ENCODE results near the gene CCPG1. TPM values are rescaled to one million over a fixed set of nuclear protein-coding genes. Genes with fewer than 3 reads are reported as not detected.

CCPG1 gene
- total and polyA plus RNA-seq, 2 experiments from 2014 or later: 147 to 203 TPM

- H4K20me1 ChIP-seq (ENCODE audit: insufficient read depth): no peaks in the 10 kb centered on the region
- H3K9ac ChIP-seq: no peak overlapping the region
- H3K4me3 ChIP-seq: no peak overlapping the region
- H3K9me3 ChIP-seq (ENCODE audit: low read depth): no peaks in the 10 kb centered on the region
- H3K4me2 ChIP-seq (ENCODE audit: unreplicated experiment): no peak overlapping the region
- no peak overlapping the region for H2AFZ ChIP-seq
- peaks cover 72% of the 10 kb centered on the region for H3K79me2 ChIP-seq (ENCODE audit: insufficient read depth)
- no peak overlapping the region for H3K27ac ChIP-seq
- H3F3A ChIP-seq (ENCODE audit: insufficient read depth): peaks cover 3% of the 10 kb centered on the region; the same call in 1 of the 2 replicates
- H3K36me3 ChIP-seq (ENCODE audit: low read depth): no peaks in the 10 kb centered on the region
- no peak for DNase-seq
- TF ChIP-seq EZH2phosphoT487 (IDR thresholded peaks at IDR 0.05; ENCODE audit: insufficient read depth, low read depth) (no peak), EZH2 (IDR thresholded peaks at IDR 0.05; ENCODE audit: insufficient read depth, poor library complexity, severe bottlenecking) (no peak)
- H3K4me1 ChIP-seq (ENCODE audit: insufficient read depth): peaks cover 10% of the 10 kb centered on the region
- H3K27me3 ChIP-seq (replicated peaks; ENCODE audit: insufficient read depth): no peaks in the 10 kb centered on the region
- no peaks in the 10 kb centered on the region for H3K9me2 ChIP-seq (ENCODE audit: insufficient read depth)
- WGBS, 2 experiments (ENCODE audit: low coverage in 1 of 2, low lambda C conversion rate in 2 of 2, missing lambda C conversion rate in 2 of 2): 89 to 90% methylated on average over 5 of the region's 5 CpGs
- in situ Hi-C loops (cut with MboI): no loop called here
These were observed 9.9 kb downstream of the CCPG1 start for GRCh38 chr15:55398243-55398642.

- Histone ChIP-seq H3K27ac (no peak overlapping the region), H3K4me2 (ENCODE audit: unreplicated experiment) (no peak overlapping the region), H4K20me1 (ENCODE audit: insufficient read depth) (no peaks in the 10 kb centered on the region), H3K9me2 (ENCODE audit: insufficient read depth) (no peaks in the 10 kb centered on the region), H3K36me3 (ENCODE audit: low read depth) (no peaks in the 10 kb centered on the region), H3K9ac (no peak overlapping the region), H3K27me3 (replicated peaks; ENCODE audit: insufficient read depth) (no peaks in the 10 kb centered on the region), H3K9me3 (ENCODE audit: low read depth) (no peaks in the 10 kb centered on the region), H3F3A (ENCODE audit: insufficient read depth) (no peaks in the 10 kb centered on the region), H2AFZ (no peak overlapping the region), H3K79me2 (ENCODE audit: insufficient read depth) (peaks cover 40% of the 10 kb centered on the region), H3K4me3 (no peak overlapping the region), H3K4me1 (ENCODE audit: insufficient read depth) (no peaks in the 10 kb centered on the region)
- TF ChIP-seq EZH2phosphoT487 (IDR thresholded peaks at IDR 0.05; ENCODE audit: insufficient read depth, low read depth): no peak
- no peak for TF ChIP-seq EZH2 (IDR thresholded peaks at IDR 0.05; ENCODE audit: insufficient read depth, poor library complexity, severe bottlenecking)
- WGBS, 2 experiments (ENCODE audit: low coverage in 1 of 2, low lambda C conversion rate in 2 of 2, missing lambda C conversion rate in 2 of 2): 91 to 94% methylated on average over 1 of the region's 1 CpG
- no peak for DNase-seq
- in situ Hi-C loops (cut with MboI): no loop called here
These were observed 13.5 kb downstream of the CCPG1 start for GRCh38 chr15:55394694-55395093.

- H3K4me3 ChIP-seq: no peak overlapping the region
- no peaks in the 10 kb centered on the region for H3K9me2 ChIP-seq (ENCODE audit: insufficient read depth)
These were observed 18.9 kb downstream of the CCPG1 start for GRCh38 chr15:55389264-55389607.

GRCh38 chr15:55387027-55387426, 21.1 kb downstream of the CCPG1 start:
- H3K4me1 ChIP-seq (ENCODE audit: insufficient read depth): peaks cover 5% of the 10 kb centered on the region; the same call in 1 of the 2 replicates
- H3K9me3 ChIP-seq (ENCODE audit: low read depth): no peaks in the 10 kb centered on the region
- no peak overlapping the region for H3K4me3 ChIP-seq
- no peaks in the 10 kb centered on the region for H3K27me3 ChIP-seq (replicated peaks; ENCODE audit: insufficient read depth)
- no peak overlapping the region for H2AFZ ChIP-seq
- no peaks in the 10 kb centered on the region for H3F3A ChIP-seq (ENCODE audit: insufficient read depth)
- H3K79me2 ChIP-seq (ENCODE audit: insufficient read depth): no peaks in the 10 kb centered on the region; the same call in 1 of the 2 replicates
- TF ChIP-seq EZH2phosphoT487 (IDR thresholded peaks at IDR 0.05; ENCODE audit: insufficient read depth, low read depth) (no peak), EZH2 (IDR thresholded peaks at IDR 0.05; ENCODE audit: insufficient read depth, poor library complexity, severe bottlenecking) (no peak)
- H4K20me1 ChIP-seq (ENCODE audit: insufficient read depth): no peaks in the 10 kb centered on the region
- no peak overlapping the region for H3K9ac ChIP-seq
- H3K9me2 ChIP-seq (ENCODE audit: insufficient read depth): no peaks in the 10 kb centered on the region
- H3K36me3 ChIP-seq (ENCODE audit: low read depth): peaks cover 14% of the 10 kb centered on the region
- no peak overlapping the region for H3K27ac ChIP-seq
- in situ Hi-C loops (cut with MboI): no loop called here
- no peak for DNase-seq
- H3K4me2 ChIP-seq (ENCODE audit: unreplicated experiment): no peak overlapping the region

More at GRCh38 chr15:55389264-55389607, 18.9 kb downstream of the CCPG1 start:
- Histone ChIP-seq H3K4me1 (ENCODE audit: insufficient read depth) (peaks cover 5% of the 10 kb centered on the region; the same call in 1 of the 2 replicates), H3K27me3 (replicated peaks; ENCODE audit: insufficient read depth) (no peaks in the 10 kb centered on the region), H4K20me1 (ENCODE audit: insufficient read depth) (no peaks in the 10 kb centered on the region), H3K36me3 (ENCODE audit: low read depth) (peaks cover 4% of the 10 kb centered on the region; the same call in 1 of the 2 replicates), H3K9ac (no peak overlapping the region), H3K27ac (no peak overlapping the region), H3K79me2 (ENCODE audit: insufficient read depth) (peaks cover 12% of the 10 kb centered on the region; the same call in 1 of the 2 replicates), H2AFZ (no peak overlapping the region), H3K9me3 (ENCODE audit: low read depth) (no peaks in the 10 kb centered on the region), H3F3A (ENCODE audit: insufficient read depth) (no peaks in the 10 kb centered on the region), H3K4me2 (ENCODE audit: unreplicated experiment) (no peak overlapping the region)
- TF ChIP-seq EZH2phosphoT487 (IDR thresholded peaks at IDR 0.05; ENCODE audit: insufficient read depth, low read depth) (no peak), EZH2 (IDR thresholded peaks at IDR 0.05; ENCODE audit: insufficient read depth, poor library complexity, severe bottlenecking) (no peak)
- in situ Hi-C loops (cut with MboI): no loop called here
- DNase-seq: peak; percentile 38

- in situ Hi-C loops (cut with MboI): no loop called here
- Histone ChIP-seq H3K4me3 (no peak overlapping the region), H3K4me2 (ENCODE audit: unreplicated experiment) (no peak overlapping the region), H3K9me3 (ENCODE audit: low read depth) (no peaks in the 10 kb centered on the region), H3K27ac (no peak overlapping the region), H3K36me3 (ENCODE audit: low read depth) (peaks cover 24% of the 10 kb centered on the region), H3K9me2 (ENCODE audit: insufficient read depth) (no peaks in the 10 kb centered on the region), H3F3A (ENCODE audit: insufficient read depth) (no peaks in the 10 kb centered on the region), H2AFZ (no peak overlapping the region), H3K4me1 (ENCODE audit: insufficient read depth) (no peaks in the 10 kb centered on the region), H3K27me3 (replicated peaks; ENCODE audit: insufficient read depth) (no peaks in the 10 kb centered on the region), H4K20me1 (ENCODE audit: insufficient read depth) (no peaks in the 10 kb centered on the region), H3K9ac (no peak overlapping the region), H3K79me2 (ENCODE audit: insufficient read depth) (no peaks in the 10 kb centered on the region)
- TF ChIP-seq EZH2 (IDR thresholded peaks at IDR 0.05; ENCODE audit: insufficient read depth, poor library complexity, severe bottlenecking) (no peak), EZH2phosphoT487 (IDR thresholded peaks at IDR 0.05; ENCODE audit: insufficient read depth, low read depth) (no peak)
- no peak for DNase-seq
- 100% methylated on average over 2 of the region's 2 CpGs for WGBS, 2 experiments (ENCODE audit: low coverage in 1 of 2, low lambda C conversion rate in 2 of 2, missing lambda C conversion rate in 2 of 2)
These were observed 24.5 kb downstream of the CCPG1 start for GRCh38 chr15:55383687-55384086.

Data from GM23248 (cell line).